Activated gamma-delta T cell treated with anti-CD3 and anti-CD28 coated beads, Interleukin-2, amount 50 U/mL, for 16 hours (primary cell): ENCODE measurements around the gene SYNGR3.
"Not testable (repeated sequence)": the region's sequence is repeated elsewhere in the genome, so short reads cannot be mapped to it uniquely, and the experiment has no call there.

Experiments used
- DNase-seq: peaks from one replicate; pipeline ENCODE4 v3.0.0-alpha.2; 2020; ENCODE audit warnings: low read depth

Gene SYNGR3, protein sequence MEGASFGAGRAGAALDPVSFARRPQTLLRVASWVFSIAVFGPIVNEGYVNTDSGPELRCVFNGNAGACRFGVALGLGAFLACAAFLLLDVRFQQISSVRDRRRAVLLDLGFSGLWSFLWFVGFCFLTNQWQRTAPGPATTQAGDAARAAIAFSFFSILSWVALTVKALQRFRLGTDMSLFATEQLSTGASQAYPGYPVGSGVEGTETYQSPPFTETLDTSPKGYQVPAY

DNA sequence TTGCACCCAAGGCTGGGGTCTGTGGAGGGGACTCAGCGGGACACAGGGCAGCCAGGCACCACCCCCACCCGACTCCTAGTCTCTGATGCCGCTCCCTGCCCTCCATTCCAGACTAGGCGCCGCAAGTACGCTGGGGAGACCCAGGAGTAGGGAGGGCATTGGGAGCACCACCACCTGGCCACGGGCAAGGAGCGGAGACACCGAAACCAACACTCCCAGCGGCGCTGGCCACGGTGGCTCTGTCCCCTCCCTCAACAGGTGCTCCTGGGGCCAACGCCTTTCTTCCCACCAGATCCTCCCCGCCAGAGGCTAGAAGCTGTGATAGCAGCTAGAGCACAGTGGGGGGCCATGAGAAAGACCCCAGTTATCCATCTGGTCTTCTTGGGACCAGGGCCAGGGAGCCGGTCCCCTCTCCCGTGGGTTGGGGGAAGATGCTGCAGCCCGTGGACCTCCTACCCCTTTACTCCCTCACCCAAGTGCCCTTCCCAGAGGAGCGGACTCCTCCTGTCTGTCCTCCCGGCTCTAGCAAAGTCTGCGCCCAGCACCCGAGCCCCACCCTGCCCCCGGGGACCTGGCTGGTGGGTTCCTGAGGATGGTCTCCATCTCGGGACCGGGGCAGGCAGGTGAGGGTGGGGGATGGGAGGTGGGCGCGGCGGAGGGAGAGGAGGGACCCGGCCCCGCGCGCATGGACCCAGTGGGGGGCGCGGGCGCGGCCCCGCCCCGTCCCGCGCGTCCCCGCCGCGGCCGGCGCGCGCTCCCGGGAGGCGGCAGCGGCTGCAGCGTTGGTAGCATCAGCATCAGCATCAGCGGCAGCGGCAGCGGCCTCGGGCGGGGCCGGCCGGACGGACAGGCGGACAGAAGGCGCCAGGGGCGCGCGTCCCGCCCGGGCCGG, at the start of gene SYNGR3:
SYNGR3 (plus strand) TSS at position 762 of the 892 bp plus-strand sequence. CDS start 133 bp downstream, outside the sequence.
- DNase-seq, result no peak

DNA sequence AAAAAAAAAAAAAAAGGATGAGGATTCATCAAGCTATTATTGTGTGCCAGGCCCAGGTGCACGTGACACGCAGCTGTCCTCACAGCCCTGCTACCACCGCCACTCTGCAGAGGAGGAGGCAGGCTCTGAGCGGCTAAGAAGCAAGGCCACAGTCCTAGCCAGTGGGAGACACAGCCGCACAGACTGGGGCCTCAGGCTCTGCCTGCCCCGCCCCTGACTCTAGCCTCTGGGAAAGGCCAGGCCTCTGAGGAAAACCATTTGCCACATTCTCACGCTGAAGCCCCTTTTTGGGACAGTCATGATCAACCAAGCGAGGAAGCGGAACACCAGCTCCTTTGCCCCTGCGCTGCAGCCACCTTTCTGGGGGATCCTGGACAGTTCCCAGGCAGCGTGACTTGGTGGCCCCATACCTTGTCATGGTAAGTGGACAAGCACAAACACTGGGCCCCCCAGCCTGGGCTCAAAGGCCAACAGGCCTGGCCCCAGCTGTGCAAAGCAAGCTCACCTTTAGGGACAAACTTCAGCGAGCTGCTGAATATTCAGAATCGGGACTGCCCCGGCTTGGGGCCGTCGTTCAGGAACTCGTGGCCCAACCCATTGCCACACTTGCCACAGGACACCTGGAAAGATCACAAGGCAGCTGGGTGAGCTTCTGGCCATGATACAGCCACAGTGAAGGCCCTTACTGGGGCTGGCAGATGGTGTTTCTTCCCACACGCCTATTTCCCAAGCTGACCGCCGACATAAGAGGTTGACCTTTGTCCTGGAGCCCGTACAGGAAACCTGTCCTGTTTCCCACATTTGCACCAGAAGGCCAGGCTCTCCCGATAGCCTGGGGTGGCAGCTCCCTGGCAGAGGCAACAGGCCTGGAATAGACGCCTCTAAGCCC, 49.3 kb upstream of the SYNGR3 start:
- DNase-seq, result no peak

DNA sequence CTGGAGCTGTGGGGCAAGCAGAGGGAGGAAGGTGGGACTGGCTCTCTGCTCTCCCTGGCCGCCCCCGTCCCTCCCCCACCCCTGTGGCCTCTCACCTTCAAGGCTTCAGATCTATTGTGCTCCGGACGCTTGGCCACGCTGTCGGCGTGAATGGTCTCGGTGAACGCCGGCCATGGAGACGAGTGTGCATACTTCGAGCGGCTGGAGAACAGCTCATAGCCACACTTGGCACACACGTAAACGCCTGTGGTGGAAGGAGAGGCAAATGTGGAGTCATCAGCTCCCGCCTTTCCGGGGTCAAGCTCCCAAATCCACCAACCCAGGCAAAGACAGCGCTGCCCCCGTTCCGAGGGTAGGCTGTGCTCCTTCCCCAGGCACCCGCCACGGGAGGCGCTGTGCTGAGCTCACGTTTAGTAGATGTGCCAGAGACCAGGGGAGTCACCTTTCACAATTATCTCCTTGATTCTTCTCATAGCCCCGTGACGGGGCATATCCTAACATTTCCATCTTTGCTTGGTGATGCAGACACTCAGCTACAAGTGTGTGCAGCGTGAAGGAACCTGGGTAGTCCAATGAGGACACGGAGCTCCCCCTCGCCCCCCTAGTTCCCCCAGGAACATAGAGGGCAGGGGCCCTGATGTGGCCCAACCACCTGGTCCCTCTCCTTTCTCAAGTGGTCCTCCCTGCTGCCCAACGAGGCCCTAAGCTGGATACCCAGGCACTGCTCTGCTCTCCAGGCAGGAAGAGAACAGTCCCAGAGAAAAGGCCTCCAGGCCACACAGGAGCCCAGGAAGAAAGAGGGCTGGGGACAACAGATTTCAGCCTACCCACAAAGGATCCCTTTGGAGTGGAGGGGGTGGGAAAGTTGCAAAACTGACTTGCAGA, 48.4 kb upstream of the SYNGR3 start:
- DNase-seq, result no peak

DNA sequence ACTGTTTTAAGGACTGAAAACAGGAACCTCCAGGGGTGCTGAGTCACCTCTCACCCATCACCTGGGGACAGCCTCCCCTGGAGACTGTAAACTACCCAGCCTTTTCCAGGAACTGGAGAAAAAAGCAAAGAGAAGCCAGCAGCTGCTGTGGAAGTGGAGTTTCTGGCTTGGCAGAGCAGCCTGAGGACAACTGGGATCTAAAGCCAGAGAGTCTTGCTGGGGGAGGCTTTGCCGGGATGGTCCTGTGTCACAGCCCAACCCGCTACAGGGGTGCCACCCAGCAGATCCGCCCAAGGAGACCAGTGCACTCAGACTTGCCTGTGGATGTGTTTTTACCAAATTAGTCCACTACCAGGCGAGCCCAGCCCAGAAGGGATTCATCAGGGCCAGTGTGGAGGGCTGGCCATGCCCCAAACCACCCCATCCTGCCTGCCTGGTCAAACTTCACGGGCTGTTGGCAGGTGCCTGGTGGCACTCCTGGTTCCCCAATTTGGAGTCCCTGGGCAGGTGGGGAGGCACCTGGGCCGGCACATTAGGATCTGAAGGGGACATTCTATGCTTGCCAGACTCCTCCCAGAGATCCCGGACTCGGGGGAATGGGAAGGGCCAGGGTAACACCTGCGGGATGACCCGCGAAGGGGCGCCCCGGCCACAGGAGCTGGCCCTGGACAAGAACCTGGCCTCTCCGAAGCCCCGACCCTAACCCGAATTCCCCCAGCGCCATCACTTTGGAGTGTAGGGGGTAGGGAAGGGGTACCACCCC, 47.5 kb upstream of the SYNGR3 start:
- no peak for DNase-seq

DNA sequence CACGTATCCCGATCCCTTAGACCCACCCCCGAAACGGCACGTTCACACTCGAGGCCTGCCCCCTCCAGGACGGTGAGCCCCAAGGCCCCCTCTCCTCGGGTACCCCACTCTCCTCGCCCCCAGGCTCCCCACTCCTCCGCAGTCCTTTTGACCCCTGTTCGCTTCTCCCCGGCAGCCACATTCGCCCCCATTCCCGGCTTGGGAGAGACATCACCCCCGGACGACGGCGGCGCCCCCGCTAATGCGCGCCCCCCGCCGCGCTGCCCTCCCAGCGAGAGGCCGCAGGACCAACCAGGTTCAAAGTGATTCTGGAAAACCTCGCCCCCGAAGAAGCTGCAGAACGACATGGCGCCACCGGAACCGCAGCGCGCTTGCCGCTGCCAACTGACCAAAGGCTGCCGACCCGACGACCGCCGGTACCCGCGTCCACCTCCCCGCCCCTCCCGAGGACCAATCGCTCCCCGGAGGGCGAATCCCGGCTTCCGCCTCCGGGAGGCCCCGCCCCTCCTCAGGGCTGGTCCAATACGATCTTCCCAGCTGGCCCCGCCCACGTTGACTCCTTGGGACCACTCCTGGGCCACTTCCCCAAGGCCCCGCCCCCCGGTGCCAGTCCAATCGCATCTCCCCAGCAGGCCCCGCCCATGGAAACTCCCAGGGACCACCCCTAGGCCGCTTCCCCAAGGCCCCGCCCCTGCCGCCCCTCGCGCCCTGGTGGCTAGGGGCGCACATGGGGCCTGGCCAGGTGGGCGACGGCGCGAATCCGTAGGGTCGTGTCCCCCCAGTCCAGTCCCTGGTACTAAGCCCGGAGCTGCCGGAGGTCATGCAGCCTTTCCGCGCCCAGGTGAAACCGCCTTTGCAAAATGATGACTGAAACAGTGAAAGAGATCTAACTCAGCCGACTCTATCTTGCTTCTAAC, 46.7 kb upstream of the SYNGR3 start, which contains the start of gene MSRB1:
MSRB1 (minus strand) TSS at position 390 of the 917 bp plus-strand sequence; CDS start at position 347, 43 bp downstream.
- DNase-seq, result peak; percentile 99

DNA sequence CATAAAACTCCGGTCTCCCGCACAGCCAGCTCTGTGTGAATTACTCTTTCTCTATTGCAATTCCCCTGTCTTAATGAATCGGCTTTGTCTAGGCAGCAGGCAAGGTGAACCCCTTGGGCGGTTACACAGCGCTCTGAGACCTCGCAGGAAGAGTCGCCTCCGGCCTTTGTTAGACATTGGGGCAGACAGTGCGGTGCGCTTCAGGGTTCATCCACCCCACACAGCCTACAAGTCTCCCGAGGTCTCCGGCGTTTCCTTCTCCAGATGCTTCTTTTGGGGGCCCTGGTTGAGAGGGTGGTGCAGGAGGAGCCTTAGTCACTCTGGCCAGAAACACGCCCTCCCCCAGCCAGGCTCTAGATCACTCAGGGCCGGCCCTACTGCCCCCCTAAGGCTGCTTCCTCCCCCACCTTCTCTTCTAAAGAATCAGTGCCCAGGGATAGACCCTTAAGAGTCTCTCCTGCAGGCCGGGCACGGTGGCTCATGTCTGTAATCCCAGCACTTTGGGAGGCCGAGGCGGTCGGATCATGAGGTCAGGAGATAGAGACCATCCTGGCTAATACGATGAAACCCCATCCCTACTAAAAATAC, 45.1 kb upstream of the SYNGR3 start:
- DNase-seq, result no peak

DNA sequence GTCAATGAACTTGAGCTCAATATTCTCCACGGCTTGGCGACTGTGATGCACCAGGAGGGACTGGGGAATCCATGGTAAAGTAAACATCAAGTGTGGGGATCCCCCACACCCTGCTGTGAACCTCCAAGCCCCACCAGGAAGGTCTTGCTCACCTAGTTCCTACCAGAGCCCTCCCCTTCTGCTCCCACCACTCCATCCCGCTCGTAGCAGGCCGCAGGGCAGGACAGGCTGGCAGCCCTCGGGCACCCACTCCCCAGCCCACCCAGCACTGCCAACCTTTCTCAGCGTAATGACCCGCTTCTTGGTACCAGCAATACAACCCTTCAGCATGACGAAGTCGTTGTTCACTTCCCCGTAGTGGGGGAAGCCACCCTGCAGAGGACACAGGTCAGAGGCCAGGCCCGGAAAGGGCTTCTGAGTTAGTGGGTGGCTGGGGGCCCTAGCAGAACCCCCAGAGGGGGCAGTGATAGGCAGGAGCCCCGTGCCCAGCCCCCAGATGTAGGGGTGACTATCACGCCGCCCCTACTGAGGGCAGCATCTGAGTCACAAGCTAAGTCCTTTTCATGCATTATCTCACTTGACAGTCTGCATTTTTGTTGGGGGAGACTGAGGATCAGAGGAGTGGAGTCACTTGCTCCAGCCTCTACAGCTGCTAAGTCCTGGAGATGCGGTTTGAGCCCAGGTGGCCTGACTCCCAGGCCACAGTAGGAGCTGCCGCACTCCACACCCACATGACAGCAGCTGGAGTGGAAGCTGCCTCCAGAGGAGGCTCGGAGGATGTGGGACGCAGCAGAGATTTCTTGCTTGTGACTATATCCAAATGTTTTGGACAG, 44.0 kb upstream of the SYNGR3 start:
- DNase-seq, result no peak

DNA sequence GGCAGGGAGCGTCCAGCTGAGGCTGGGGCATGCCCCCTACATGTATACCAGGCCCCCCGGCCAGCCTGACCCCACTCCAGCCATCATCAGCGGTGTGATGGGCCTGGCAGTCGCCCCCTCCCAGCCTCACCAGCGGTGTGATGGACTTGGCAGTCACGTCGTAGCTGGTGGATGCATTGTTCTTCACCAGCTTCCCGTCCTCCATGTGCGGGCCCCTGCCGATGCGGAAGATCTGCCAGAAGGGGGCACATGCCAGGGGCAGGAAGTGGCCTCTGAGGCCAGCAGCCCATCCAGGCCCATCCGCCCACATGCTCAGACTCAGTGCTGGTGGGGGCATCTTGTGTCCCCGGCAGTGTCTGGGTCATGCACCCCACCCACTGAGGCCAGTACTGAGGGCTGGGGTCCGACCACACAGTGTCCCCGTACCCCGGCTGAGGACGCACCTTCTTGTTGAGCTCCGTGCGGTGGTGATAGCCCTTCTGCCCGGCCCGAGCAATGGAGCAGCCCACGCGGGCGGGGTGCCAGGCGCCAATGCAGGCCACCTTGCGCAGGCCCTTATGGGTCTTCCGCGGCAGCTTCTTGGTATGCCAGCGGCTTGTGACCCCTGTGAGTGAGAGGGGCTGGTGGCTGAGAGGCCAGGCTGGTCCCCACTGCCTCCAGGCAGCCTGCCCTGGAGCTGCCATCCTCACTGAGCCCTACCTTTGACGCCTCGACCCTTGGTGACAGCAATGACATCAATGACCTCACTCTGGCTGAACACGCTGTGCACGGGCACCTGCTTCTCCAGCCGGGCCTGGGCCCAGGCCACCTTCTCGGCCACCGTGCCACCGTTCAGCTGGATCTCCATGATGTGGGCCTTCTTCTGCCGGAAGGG, 43.0 kb upstream of the SYNGR3 start:
- no peak for DNase-seq

DNA sequence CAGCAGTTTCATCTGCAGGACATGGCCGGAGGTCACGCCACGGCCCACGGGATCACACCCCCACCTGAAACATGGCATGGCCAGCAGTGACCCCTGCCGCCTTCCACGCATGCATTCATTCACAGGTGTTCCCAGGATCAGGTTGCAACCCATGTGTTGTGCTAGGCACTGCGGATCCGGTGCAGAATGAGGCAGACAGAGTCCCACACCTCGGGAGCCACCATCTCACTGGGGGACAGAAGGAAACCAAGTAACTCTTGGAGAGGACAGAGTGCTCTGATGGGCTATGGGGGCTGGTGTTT, 42.5 kb upstream of the SYNGR3 start:
- DNase-seq, result no peak

DNA sequence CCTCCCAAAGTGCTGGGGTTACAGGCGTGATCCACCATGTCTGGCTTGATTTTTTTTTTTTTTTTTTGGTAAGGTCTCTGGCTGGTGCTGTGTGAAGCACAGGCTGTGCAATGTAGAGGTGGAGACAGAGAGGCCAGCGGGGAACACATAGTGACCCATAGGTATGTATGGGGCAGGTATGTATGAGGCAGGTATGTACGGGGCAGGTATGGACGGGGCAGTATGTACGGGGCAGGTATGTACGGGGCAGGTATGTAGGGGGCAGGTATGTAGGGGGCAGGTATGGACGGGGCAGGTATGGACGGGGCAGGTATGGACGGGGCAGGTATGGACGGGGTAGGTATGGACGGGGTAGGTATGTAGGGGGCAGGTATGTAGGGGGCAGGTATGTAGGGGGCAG, 40.3 kb upstream of the SYNGR3 start:
- DNase-seq, result no peak

DNA sequence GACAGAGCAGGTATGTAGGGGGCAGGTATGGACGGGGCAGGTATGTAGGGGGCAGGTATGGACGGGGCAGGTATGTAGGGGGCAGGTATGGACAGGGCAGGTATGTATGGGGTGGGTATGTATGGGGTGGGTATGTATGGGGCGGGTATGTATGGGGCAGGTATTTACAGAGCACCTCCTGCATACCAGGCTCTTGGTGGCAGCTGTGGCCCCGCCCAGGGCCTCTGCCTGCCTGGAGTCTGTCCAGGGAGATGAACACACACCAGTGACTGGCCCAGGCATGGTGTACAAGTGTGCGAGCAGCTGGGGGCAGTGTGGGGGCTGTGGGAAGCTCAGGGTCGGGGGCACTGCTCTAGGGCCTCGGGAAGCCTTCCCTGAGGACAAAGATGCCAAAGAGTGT, 39.7 kb upstream of the SYNGR3 start:
- DNase-seq, result no peak

DNA sequence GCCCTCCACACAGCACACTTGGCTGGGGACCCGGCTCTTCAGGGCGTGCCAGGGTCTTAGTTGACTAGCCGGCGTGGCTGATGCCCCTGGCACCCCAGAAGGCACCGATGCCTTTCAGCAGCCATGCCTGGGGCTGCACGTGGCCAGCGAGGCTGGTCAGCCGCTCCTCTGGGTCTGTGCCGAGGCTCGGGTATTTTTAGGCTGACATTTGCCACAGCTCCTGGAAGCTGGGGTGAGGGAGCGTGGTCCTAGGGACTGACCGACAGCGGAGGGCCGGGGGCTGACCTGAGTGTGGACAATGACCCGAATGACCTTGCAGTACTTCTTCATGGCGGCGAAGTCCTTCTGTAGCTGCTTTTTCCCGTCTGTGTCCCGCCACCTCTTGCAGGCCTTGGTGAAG, 39.2 kb upstream of the SYNGR3 start:
- no peak for DNase-seq

DNA sequence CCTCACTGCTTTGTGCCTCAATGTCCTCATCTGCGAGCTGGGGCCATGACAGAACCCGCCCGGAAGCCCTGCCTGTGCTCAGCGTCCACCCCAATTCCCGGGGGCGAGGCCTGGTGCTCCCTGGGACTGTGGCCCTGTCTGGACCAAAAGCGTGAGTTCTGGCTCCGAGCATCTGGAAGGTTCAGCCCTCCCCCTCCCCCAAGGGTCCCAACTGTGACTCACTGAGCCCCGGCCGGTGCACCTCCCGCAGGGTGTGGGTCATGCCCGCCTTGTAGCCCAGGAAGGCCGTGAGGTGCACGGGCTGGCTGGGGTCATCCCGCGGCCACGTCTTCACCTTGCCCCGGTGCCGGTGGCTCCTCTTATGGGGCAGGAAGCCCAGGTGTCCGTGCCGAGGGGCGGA, 36.0 kb upstream of the SYNGR3 start:
- no peak for DNase-seq

DNA sequence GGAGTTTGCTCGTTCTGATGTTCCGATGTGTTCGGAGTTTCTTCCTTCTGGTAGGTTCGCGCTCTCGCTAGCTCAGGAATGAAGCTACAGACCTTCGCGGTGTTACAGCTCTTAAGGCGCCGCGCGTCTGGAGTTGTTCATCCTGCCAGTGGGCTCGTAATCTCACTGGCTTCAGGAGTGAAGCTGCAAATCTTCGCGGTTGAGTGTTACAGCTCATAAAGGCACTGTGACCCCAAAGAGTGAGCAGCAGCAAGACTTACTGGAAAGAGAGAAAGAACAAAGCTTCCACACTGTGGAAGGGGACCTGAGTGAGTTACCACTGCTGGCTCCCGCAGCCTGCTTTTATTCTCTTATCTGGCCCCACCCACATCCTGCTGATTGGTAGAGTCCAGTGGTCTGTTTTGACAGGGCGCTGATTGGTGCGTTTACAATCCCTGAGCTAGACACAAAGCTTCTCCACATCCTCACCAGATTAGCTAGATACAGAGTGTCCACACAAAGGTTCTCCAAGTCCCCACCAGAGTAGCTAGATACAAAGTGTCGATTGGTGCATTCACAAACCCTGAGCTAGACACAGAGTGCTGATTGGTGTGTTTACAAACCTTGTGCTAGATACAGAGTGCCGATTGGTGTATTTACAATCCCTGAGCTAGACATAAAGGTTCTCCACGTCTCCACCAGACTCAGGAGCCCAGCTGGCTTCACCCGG, 32.2 kb upstream of the SYNGR3 start:
- DNase-seq, result not testable (repeated sequence)

DNA sequence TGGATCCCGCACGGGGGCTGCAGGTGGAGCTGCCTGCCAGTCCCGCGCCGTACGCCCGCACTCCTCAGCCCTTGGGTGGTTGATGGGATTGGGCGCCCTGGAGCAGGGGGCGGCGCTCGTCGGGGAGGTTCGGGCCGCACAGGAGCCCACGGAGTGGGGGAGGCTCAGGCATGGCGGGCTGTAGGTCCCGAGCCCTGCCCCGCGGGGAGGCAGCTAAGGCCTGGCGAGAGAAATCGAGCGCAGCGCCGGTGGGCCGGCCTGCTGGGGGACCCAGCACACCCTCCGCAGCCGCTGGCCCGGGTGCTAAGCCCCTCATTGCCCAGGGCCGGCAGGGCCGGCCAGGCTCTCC, 31.7 kb upstream of the SYNGR3 start:
- not testable (repeated sequence) for DNase-seq

DNA sequence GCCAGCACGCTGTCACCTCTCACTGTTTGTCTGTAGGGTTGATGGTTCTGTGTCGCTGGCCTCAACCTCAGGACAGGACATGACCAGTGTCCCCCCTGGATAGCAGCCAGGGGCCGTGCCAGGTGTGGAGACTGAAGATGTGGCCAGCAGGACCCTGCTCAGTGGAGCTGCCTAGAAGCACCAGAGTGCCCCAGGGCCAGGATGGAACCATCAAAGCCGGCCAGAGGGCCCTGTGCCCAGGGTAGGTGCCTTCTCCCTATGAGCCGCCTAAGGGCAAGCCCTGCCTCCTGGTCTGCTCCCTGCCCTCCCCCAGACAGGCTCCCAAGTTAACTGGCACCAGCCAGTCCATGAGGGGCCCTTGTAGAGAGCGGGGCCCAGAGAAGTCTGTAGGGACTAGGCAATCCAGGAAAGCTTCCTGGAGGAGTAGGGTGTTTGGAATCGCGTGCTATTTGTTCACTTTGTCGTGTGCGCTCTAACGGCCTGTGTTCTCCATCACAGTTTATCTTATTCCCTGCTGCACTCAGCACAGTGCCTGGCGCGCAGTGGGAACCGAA, 31.0 kb upstream of the SYNGR3 start:
- no peak for DNase-seq
